Measurements from ENCODE around the gene IMMP2L. TPM values are rescaled to one million over a fixed set of nuclear protein-coding genes. Genes with fewer than 3 reads are reported as not detected.
A peak's percentile ranks its signal among the peaks of the same experiment; 100 is the strongest.

IMMP2L gene
- total and polyA plus RNA-seq, 4 experiments from 2014 or later: 23.5 to 32.2 (median 29.5) TPM

DNA sequence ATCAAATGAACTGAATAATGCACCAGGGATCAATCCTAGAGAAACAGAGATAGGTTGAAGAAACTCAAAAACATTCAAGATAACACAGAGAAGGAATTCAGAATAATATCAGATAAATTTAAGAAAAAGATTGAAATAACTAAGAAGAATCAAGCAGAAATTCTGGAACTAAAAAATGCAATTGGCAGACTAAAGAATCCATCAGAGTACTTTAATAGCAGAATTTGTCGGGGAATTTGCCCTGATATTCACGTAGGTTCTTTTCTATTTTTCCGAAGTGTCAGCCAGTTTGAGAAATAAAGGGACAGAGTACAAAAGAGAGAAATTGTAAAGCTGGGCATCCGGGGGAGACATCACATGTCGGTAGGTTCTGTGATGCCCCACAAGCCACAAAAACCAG, 9.4 kb upstream of the IMMP2L start:
- H3K27me3 ChIP-seq (ENCODE audit: insufficient read depth, low read length): no peaks in the 10 kb centered on the region
- H3K4me3 ChIP-seq (ENCODE audit: low read length in 2 of 2): no peak overlapping the region
- no peaks in the 10 kb centered on the region for H3K4me1 Mint-ChIP-seq
- peaks cover 2 to 4% of the 10 kb centered on the region in 2 donors for H3K36me3 Mint-ChIP-seq
- H3K27ac Mint-ChIP-seq: no peak overlapping the region
- H3K4me1 ChIP-seq (ENCODE audit: insufficient read depth, low read length): no peaks in the 10 kb centered on the region
- DNase-seq: no peak
- no peaks in the 10 kb centered on the region for H3K9me3 ChIP-seq (ENCODE audit: control insufficient read depth in 1 of 2, low read length in 2 of 2)
- H3K27ac ChIP-seq (ENCODE audit: low read depth, low read length): no peak overlapping the region
- H3K9me3 Mint-ChIP-seq: peaks cover 2 to 28% (median 21%) of the 10 kb centered on the region in 8 donors
- intact Hi-C loops (cut with micrococcal nuclease): no loop called here
- H3K4me3 Mint-ChIP-seq: no peak overlapping the region
- CTCF ChIA-PET (ENCODE audit: partially characterized antibody): no interaction called here
- POLR2A ChIA-PET (ENCODE audit: partially characterized antibody): no interaction called here
- H3K36me3 ChIP-seq (ENCODE audit: insufficient read depth, low read length): no peaks in the 10 kb centered on the region
- H3K27me3 Mint-ChIP-seq: peaks cover 8 to 17% of the 10 kb centered on the region in 2 donors

DNA sequence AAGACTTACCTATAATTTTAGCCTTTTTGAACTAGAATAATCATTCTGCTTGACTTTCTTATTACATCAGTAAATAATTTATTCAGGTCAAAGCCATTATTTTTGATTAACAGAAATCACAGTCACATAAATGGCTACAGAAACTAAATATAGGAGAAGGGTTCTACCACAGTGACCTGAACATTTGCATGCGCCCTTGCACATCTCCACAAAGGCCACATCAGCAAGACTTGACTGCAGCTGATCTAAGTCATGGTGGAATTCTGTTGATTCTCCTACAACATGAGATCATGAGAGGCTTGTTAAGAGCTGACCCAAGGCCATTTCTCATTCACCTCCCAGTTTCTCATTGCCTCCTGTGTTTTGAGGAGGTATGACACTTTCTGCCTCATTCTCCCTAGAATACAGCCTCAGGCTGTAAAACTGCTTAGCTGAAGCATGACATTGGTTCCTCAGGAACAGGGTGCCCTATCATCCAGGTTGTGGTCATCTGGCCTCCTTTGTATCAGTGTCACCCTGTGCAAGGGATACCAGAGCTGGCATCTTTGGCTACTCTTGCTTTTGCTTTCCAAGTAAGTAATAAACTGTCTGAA, 6.7 kb upstream of the IMMP2L start:
- Histone ChIP-seq H3K4me1 (ENCODE audit: insufficient read depth, low read length) (no peaks in the 10 kb centered on the region), H3K4me3 (ENCODE audit: low read length in 2 of 2) (no peak overlapping the region), H3K36me3 (ENCODE audit: insufficient read depth, low read length) (no peaks in the 10 kb centered on the region), H3K9me3 (ENCODE audit: control insufficient read depth in 1 of 2, low read length in 2 of 2) (no peaks in the 10 kb centered on the region), H3K27ac (ENCODE audit: low read depth, low read length) (no peak overlapping the region), H3K27me3 (ENCODE audit: insufficient read depth, low read length) (no peaks in the 10 kb centered on the region)
- ChIA-PET CTCF (ENCODE audit: partially characterized antibody) (no interaction called here), POLR2A (ENCODE audit: partially characterized antibody) (no interaction called here)
- Mint-ChIP-seq H3K4me3 (peak overlapping the region in 1 of 8 donors; percentile 20), H3K9me3 (peaks cover 2 to 28% (median 19%) of the 10 kb centered on the region in 8 donors), H3K27me3 (peaks cover 7 to 22% of the 10 kb centered on the region in 2 donors), H3K4me1 (no peaks in the 10 kb centered on the region), H3K27ac (no peak overlapping the region), H3K36me3 (peaks cover 2 to 4% of the 10 kb centered on the region in 2 donors)
- DNase-seq: no peak
- intact Hi-C loops (cut with micrococcal nuclease): loop anchor here (10.0 kb wide), 1 partner anchor 1366 kb away; a partner anchor contains a TSS

DNA sequence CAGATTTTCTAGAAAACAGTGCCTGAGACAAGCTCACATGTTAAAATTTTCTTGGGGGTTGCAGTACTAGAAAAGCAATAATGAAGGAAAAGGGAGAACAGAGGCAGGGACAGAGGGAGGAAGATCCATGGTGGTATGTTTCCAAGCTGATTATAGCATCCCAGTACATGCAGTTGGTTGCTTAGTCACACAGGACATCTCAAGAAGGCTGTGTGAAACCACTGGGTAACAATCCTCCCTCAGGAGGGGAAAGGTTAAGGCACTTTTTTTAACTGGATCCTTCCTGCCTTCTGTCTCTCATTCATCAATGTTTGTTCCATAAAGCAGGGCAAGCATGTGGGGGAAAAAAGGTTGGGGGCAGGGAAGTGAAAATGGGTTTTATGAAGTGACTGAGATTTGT, 6.1 kb upstream of the IMMP2L start:
- Mint-ChIP-seq H3K36me3 (peaks cover 2 to 4% of the 10 kb centered on the region in 2 donors), H3K4me3 (no peak overlapping the region), H3K27me3 (peaks cover 7 to 22% of the 10 kb centered on the region in 2 donors), H3K27ac (no peak overlapping the region), H3K4me1 (peaks cover 0 to 4% (median 2%) of the 10 kb centered on the region in 4 donors), H3K9me3 (peaks cover 2 to 25% (median 19%) of the 10 kb centered on the region in 8 donors)
- Histone ChIP-seq H3K27me3 (ENCODE audit: insufficient read depth, low read length) (no peaks in the 10 kb centered on the region), H3K4me1 (ENCODE audit: insufficient read depth, low read length) (no peaks in the 10 kb centered on the region), H3K27ac (ENCODE audit: low read depth, low read length) (no peak overlapping the region), H3K36me3 (ENCODE audit: insufficient read depth, low read length) (no peaks in the 10 kb centered on the region), H3K4me3 (ENCODE audit: low read length in 2 of 2) (no peak overlapping the region), H3K9me3 (ENCODE audit: control insufficient read depth in 1 of 2, low read length in 2 of 2) (no peaks in the 10 kb centered on the region)
- ChIA-PET CTCF (ENCODE audit: partially characterized antibody) (no interaction called here), POLR2A (ENCODE audit: partially characterized antibody) (interaction anchor here (0.7 kb wide), 1 partner anchor 14 kb away, joined by 5 read pairs; no protein-coding TSS in a partner anchor)
- no peak for DNase-seq
- intact Hi-C loops (cut with micrococcal nuclease): loop anchor here (10.0 kb wide), 1 partner anchor 1366 kb away; a partner anchor contains a TSS

GRCh38 chr7:111564078-111564477, 1.8 kb upstream of the IMMP2L start:
- peaks cover 5 to 14% of the 10 kb centered on the region in 2 donors for H3K27me3 Mint-ChIP-seq
- Histone ChIP-seq H3K36me3 (ENCODE audit: insufficient read depth, low read length) (no peaks in the 10 kb centered on the region), H3K4me3 (ENCODE audit: low read length in 2 of 2) (no peak overlapping the region), H3K9me3 (ENCODE audit: control insufficient read depth in 1 of 2, low read length in 2 of 2) (no peaks in the 10 kb centered on the region), H3K4me1 (ENCODE audit: insufficient read depth, low read length) (peaks cover 30% of the 10 kb centered on the region), H3K27me3 (ENCODE audit: insufficient read depth, low read length) (no peaks in the 10 kb centered on the region), H3K27ac (ENCODE audit: low read depth, low read length) (no peak overlapping the region)
- peak overlapping the region in 2 of 7 donors; percentile 61 to 96 for H3K27ac Mint-ChIP-seq
- CTCF ChIA-PET (ENCODE audit: partially characterized antibody): no interaction called here
- peaks cover 0 to 2% of the 10 kb centered on the region in 2 donors for H3K36me3 Mint-ChIP-seq
- no peak for DNase-seq
- POLR2A ChIA-PET (ENCODE audit: partially characterized antibody): no interaction called here
- no peaks in the 10 kb centered on the region for H3K9me3 Mint-ChIP-seq
- peak overlapping the region in 6 of 8 donors; percentile 22 to 93 (median 91) for H3K4me3 Mint-ChIP-seq
- H3K4me1 Mint-ChIP-seq: peaks cover 23 to 38% (median 31%) of the 10 kb centered on the region in 4 donors
- intact Hi-C loops (cut with micrococcal nuclease): loop anchor here (5.0 to 10.0 kb wide), 3 partner anchors 472 to 1371 kb away; partner anchors contain the start of genes DOCK4, LRRN3 and ZNF277

DNA sequence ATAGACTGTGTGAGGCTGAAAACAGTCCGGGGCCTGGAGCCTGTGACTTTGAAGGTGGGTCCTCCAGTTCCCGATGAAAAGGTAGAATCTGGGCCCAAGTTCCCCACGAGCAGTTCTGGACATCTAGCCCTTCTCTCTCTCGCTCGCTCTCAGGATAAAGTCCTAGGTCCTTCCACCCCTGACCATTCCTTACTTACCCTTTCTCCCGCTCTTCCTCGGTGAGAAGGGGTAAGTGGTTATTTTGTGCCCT, 713 bp downstream of the IMMP2L start:
- Mint-ChIP-seq H3K27ac (peak overlapping the region; percentile 82 to 95 (median 92)), H3K4me1 (peaks cover 30 to 52% (median 40%) of the 10 kb centered on the region in 4 donors), H3K4me3 (peak overlapping the region; percentile 85 to 94 (median 88)), H3K9me3 (no peaks in the 10 kb centered on the region), H3K36me3 (peaks cover 11 to 17% of the 10 kb centered on the region in 2 donors), H3K27me3 (peaks cover under 1 to 5% of the 10 kb centered on the region in 2 donors)
- ChIA-PET POLR2A (ENCODE audit: partially characterized antibody) (interaction anchor here (1.4 to 2.2 kb wide), 3 partner anchors 478 to 1378 kb away, joined by 4 to 10 read pairs (median 4); partner anchors contain the start of genes DOCK4 and ZNF277), CTCF (ENCODE audit: partially characterized antibody) (no interaction called here)
- H3K27ac ChIP-seq (ENCODE audit: low read depth, low read length): peak overlapping the region; percentile 76
- H3K9me3 ChIP-seq (ENCODE audit: control insufficient read depth in 1 of 2, low read length in 2 of 2): no peaks in the 10 kb centered on the region
- H3K4me1 ChIP-seq (ENCODE audit: insufficient read depth, low read length): peaks cover 32% of the 10 kb centered on the region
- intact Hi-C loops (cut with micrococcal nuclease): loop anchor here (5.0 to 10.0 kb wide), 3 partner anchors 469 to 1373 kb away; partner anchors contain the start of genes DOCK4, LRRN3 and ZNF277
- H3K36me3 ChIP-seq (ENCODE audit: insufficient read depth, low read length): no peaks in the 10 kb centered on the region
- DNase-seq: peak in 1 of 5 donors; percentile 3
- H3K4me3 ChIP-seq (ENCODE audit: low read length in 2 of 2): peak overlapping the region; percentile 73 to 74
- H3K27me3 ChIP-seq (ENCODE audit: insufficient read depth, low read length): no peaks in the 10 kb centered on the region

DNA sequence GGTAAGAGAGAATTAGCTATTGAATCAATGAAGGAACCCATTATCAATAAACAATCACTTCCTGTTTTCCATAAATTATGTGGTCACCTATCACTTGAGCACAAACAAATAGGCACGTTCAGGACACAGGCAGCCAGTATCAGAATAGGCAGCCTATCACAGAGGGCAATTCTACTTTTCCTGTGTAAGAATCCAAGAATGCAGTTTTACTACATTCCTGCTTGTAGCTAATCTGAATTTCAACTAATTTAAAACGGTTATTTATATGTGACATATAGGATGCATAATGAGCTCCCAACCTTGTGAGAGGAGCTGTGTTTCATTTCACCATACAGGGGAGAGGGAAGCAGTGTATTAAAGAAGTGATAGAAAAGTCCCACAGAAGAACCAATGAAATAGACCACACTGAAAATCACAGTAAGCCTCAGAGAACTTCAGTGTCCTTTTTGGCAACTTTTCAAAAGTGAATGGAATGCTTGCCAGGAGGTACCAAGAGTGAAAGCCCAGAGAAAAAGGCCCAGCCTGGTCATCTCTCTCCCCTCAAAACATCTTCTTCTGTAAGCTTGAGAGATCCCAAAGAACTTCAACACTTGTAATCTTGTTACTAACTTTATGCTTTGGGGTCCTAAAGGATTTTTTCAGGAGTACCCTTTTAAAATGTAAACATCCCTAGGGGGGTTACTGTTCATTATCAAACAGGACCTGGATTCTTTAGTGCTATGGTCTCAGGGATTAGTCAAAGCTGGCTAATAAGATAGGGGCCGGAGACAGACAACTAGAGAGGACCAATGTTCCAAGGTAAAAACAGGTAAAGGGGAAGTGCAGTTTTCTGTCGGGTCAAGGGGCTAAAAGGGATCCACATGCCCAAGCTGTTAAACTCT, 1.3 kb downstream of the IMMP2L start:
- Histone ChIP-seq H3K4me3 (ENCODE audit: low read length in 2 of 2) (peak overlapping the region; percentile 73 to 74), H3K9me3 (ENCODE audit: control insufficient read depth in 1 of 2, low read length in 2 of 2) (no peaks in the 10 kb centered on the region), H3K27me3 (ENCODE audit: insufficient read depth, low read length) (no peaks in the 10 kb centered on the region), H3K27ac (ENCODE audit: low read depth, low read length) (peak overlapping the region; percentile 76), H3K36me3 (ENCODE audit: insufficient read depth, low read length) (no peaks in the 10 kb centered on the region), H3K4me1 (ENCODE audit: insufficient read depth, low read length) (peaks cover 32% of the 10 kb centered on the region)
- DNase-seq: peak in 2 of 5 donors; percentile 2 to 8
- H3K36me3 Mint-ChIP-seq: peaks cover 17 to 21% of the 10 kb centered on the region in 2 donors
- ChIA-PET POLR2A (ENCODE audit: partially characterized antibody) (interaction anchor here (1.4 to 2.2 kb wide), 2 partner anchors 478 to 645 kb away, joined by 4 to 10 read pairs; partner anchors contain the start of genes DOCK4 and ZNF277), CTCF (ENCODE audit: partially characterized antibody) (no interaction called here)
- peak overlapping the region; percentile 85 to 95 (median 92) for H3K27ac Mint-ChIP-seq
- peaks cover 30 to 52% (median 40%) of the 10 kb centered on the region in 4 donors for H3K4me1 Mint-ChIP-seq
- intact Hi-C loops (cut with micrococcal nuclease): loop anchor here (5.0 to 10.0 kb wide), 3 partner anchors 469 to 1374 kb away; partner anchors contain the start of genes DOCK4, LRRN3 and ZNF277
- peaks cover 0 to 4% of the 10 kb centered on the region in 2 donors for H3K27me3 Mint-ChIP-seq
- H3K4me3 Mint-ChIP-seq: peak overlapping the region; percentile 85 to 94 (median 88)
- no peaks in the 10 kb centered on the region for H3K9me3 Mint-ChIP-seq

GRCh38 chr7:111558991-111559390, 3.3 kb downstream of the IMMP2L start:
- H3K27ac ChIP-seq (ENCODE audit: low read depth, low read length): no peak overlapping the region
- H3K27me3 Mint-ChIP-seq: no peaks in the 10 kb centered on the region
- H3K27me3 ChIP-seq (ENCODE audit: insufficient read depth, low read length): no peaks in the 10 kb centered on the region
- no peak for DNase-seq
- H3K4me3 Mint-ChIP-seq: no peak overlapping the region
- H3K36me3 ChIP-seq (ENCODE audit: insufficient read depth, low read length): no peaks in the 10 kb centered on the region
- peaks cover 32% of the 10 kb centered on the region for H3K4me1 ChIP-seq (ENCODE audit: insufficient read depth, low read length)
- no peak overlapping the region for H3K4me3 ChIP-seq (ENCODE audit: low read length in 2 of 2)
- H3K27ac Mint-ChIP-seq: no peak overlapping the region
- no peaks in the 10 kb centered on the region for H3K9me3 ChIP-seq (ENCODE audit: control insufficient read depth in 1 of 2, low read length in 2 of 2)
- no peaks in the 10 kb centered on the region for H3K9me3 Mint-ChIP-seq
- ChIA-PET CTCF (ENCODE audit: partially characterized antibody) (no interaction called here), POLR2A (ENCODE audit: partially characterized antibody) (no interaction called here)
- intact Hi-C loops (cut with micrococcal nuclease): no loop called here
- peaks cover 30 to 53% (median 44%) of the 10 kb centered on the region in 4 donors for H3K4me1 Mint-ChIP-seq
- peaks cover 30 to 38% of the 10 kb centered on the region in 2 donors for H3K36me3 Mint-ChIP-seq
